ENCODE data around the gene MCTP2. TPM values are rescaled to one million over a fixed set of nuclear protein-coding genes. Genes with fewer than 3 reads are reported as not detected.
A peak's percentile ranks its signal among the peaks of the same experiment; 100 is the strongest.

Gene MCTP2
- total RNA-seq, 1 experiment from 2014 or later = 7.4 TPM

- no peak overlapping the region for H3K4me3 Mint-ChIP-seq
- peaks cover 9% of the 10 kb centered on the region for H3K36me3 Mint-ChIP-seq
- no peaks in the 10 kb centered on the region for H3K27me3 Mint-ChIP-seq (ENCODE audit: low read depth)
- ATAC-seq = no peak
- TF ChIP-seq NR1H2 (CRISPR knock-in tag; IDR thresholded peaks at IDR 0.05) (no peak), SP1 (CRISPR knock-in tag; conservative IDR thresholded peaks at IDR 0.05) (no peak), RELA (CRISPR knock-in tag; IDR thresholded peaks at IDR 0.05; ENCODE audit: borderline replicate concordance) (no peak), ZNF671 (CRISPR knock-in tag; IDR thresholded peaks at IDR 0.05) (no peak)
- H3K4me1 Mint-ChIP-seq = peaks cover 32% of the 10 kb centered on the region
- no peak overlapping the region for H3K27ac Mint-ChIP-seq
- H3K9me3 Mint-ChIP-seq = peaks cover 23% of the 10 kb centered on the region
- ChIA-PET POLR2A (no interaction called here), CTCF (interaction anchor here (2.3 kb wide), 1 partner anchor 123 kb away, joined by 5 read pairs; no protein-coding TSS in a partner anchor)
- DNase-seq (ENCODE audit: low spot score) = no peak
Observed at GRCh38 chr15:94286583-94286982, 55.2 kb downstream of the MCTP2 start.

- ATAC-seq = peak; percentile 93
- CTCF ChIA-PET = interaction anchor here (0.8 to 1.1 kb wide), 3 partner anchors 36 to 123 kb away, joined by 3 to 4 read pairs (median 3); no protein-coding TSS in a partner anchor
- no peaks in the 10 kb centered on the region for H3K27me3 Mint-ChIP-seq (ENCODE audit: low read depth)
Observed at GRCh38 chr15:94287794-94288246, 56.5 kb downstream of the MCTP2 start.

More at GRCh38 chr15:94287794-94288246, 56.5 kb downstream of the MCTP2 start:
- H3K4me3 Mint-ChIP-seq = no peak overlapping the region
- no peak for DNase-seq (ENCODE audit: low spot score)
- H3K9me3 Mint-ChIP-seq = peaks cover 23% of the 10 kb centered on the region
- H3K36me3 Mint-ChIP-seq = peaks cover 9% of the 10 kb centered on the region
- peaks cover 29% of the 10 kb centered on the region for H3K4me1 Mint-ChIP-seq
- H3K27ac Mint-ChIP-seq = no peak overlapping the region
- TF ChIP-seq KAT7 (CRISPR knock-in tag; IDR thresholded peaks at IDR 0.05; ENCODE audit: borderline replicate concordance) (no peak), GABPB1 (CRISPR knock-in tag; IDR thresholded peaks at IDR 0.05) (no peak), NFE2L1 (CRISPR knock-in tag; IDR thresholded peaks at IDR 0.05) (no peak), HMGA2 (CRISPR knock-in tag; IDR thresholded peaks at IDR 0.05) (no peak), GRHL2 (CRISPR knock-in tag; IDR thresholded peaks at IDR 0.05; ENCODE audit: insufficient replicate concordance, severe bottlenecking) (no peak), ZNF532 (CRISPR knock-in tag; IDR thresholded peaks at IDR 0.05; ENCODE audit: borderline replicate concordance) (no peak), FOXJ3 (CRISPR knock-in tag; IDR thresholded peaks at IDR 0.05; ENCODE audit: borderline replicate concordance) (no peak), NR2C2 (CRISPR knock-in tag; IDR thresholded peaks at IDR 0.05) (no peak), EMX1 (CRISPR knock-in tag; IDR thresholded peaks at IDR 0.05) (no peak), ZNF232 (CRISPR knock-in tag; IDR thresholded peaks at IDR 0.05) (no peak), ATF2 (CRISPR knock-in tag; IDR thresholded peaks at IDR 0.05; ENCODE audit: borderline replicate concordance, low read depth) (no peak)
- TF ChIP-seq, protein P1, sequence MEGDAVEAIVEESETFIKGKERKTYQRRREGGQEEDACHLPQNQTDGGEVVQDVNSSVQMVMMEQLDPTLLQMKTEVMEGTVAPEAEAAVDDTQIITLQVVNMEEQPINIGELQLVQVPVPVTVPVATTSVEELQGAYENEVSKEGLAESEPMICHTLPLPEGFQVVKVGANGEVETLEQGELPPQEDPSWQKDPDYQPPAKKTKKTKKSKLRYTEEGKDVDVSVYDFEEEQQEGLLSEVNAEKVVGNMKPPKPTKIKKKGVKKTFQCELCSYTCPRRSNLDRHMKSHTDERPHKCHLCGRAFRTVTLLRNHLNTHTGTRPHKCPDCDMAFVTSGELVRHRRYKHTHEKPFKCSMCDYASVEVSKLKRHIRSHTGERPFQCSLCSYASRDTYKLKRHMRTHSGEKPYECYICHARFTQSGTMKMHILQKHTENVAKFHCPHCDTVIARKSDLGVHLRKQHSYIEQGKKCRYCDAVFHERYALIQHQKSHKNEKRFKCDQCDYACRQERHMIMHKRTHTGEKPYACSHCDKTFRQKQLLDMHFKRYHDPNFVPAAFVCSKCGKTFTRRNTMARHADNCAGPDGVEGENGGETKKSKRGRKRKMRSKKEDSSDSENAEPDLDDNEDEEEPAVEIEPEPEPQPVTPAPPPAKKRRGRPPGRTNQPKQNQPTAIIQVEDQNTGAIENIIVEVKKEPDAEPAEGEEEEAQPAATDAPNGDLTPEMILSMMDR (IDR thresholded peaks at IDR 0.05) = no peak
- TF ChIP-seq, protein P2, sequence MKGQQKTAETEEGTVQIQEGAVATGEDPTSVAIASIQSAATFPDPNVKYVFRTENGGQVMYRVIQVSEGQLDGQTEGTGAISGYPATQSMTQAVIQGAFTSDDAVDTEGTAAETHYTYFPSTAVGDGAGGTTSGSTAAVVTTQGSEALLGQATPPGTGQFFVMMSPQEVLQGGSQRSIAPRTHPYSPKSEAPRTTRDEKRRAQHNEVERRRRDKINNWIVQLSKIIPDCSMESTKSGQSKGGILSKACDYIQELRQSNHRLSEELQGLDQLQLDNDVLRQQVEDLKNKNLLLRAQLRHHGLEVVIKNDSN (CRISPR knock-in tag; IDR thresholded peaks at IDR 0.05) = no peak
- TF ChIP-seq, protein P3, sequence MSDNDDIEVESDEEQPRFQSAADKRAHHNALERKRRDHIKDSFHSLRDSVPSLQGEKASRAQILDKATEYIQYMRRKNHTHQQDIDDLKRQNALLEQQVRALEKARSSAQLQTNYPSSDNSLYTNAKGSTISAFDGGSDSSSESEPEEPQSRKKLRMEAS (CRISPR knock-in tag; IDR thresholded peaks at IDR 0.05) = no peak
- POLR2A ChIA-PET = no interaction called here

Data from WTC11 (cell line).